Measurements from ENCODE around the gene VRK2. TPM values are rescaled to one million over a fixed set of nuclear protein-coding genes. Genes with fewer than 3 reads are reported as not detected.

VRK2 gene
- total RNA-seq, 2 experiments from 2014 or later = 17.7 to 18.3 TPM

DNA sequence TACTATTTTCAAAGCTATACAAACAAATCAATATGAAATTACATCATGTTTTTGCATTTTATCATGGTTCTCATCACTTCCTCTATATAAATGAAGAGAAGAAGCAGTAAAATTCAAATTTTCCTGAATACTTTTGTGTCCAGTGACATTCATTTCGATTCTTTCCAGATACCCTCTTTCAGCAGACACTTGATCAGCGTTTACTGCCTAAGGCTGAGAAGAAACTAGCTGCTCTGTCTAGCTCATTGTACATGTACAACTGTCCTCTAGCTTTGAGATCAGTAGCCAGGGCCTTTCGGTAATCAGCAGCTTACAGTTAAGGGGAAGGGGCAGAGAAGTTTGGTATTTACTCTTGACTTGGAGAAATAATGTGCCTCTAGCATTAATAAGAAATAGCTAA is 4.8 kb downstream of the VRK2 start:
- CTCF ChIA-PET = interaction anchor here (1.0 kb wide), 1 partner anchor 14 kb away, joined by 3 read pairs; no protein-coding TSS in a partner anchor

DNA sequence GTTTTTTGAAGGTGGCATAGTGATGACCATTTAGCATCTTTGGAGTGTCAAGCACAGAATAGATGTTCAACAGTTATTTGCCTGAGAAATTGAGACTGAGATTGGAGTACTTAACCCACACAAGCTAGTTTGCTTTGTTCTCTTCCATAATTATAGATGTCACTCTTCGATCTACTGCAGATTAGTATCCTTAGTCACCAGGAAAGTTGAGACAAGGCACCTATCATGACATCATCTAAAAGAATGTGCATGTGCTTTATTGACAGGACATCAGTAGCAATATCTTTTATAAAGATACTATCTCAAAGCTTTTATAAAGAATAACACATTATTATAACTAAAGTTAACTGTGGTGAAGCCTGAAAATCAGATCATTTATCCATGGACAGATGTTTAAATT is 6.4 kb downstream of the VRK2 start:
- ChIA-PET CTCF (no interaction called here), POLR2A (no interaction called here)
- Mint-ChIP-seq H3K9me3 (no peaks in the 10 kb centered on the region), H3K4me3 (no peak overlapping the region), H3K4me1 (ENCODE audit: low read depth) (peaks cover 20% of the 10 kb centered on the region), H3K27me3 (no peaks in the 10 kb centered on the region), H3K27ac (no peak overlapping the region), H3K36me3 (ENCODE audit: low read depth) (peaks cover 29% of the 10 kb centered on the region)
- DNase-seq = no peak
- no peak for ATAC-seq
- intact Hi-C loops (cut with micrococcal nuclease) = no loop called here
- TF ChIP-seq, protein P1, sequence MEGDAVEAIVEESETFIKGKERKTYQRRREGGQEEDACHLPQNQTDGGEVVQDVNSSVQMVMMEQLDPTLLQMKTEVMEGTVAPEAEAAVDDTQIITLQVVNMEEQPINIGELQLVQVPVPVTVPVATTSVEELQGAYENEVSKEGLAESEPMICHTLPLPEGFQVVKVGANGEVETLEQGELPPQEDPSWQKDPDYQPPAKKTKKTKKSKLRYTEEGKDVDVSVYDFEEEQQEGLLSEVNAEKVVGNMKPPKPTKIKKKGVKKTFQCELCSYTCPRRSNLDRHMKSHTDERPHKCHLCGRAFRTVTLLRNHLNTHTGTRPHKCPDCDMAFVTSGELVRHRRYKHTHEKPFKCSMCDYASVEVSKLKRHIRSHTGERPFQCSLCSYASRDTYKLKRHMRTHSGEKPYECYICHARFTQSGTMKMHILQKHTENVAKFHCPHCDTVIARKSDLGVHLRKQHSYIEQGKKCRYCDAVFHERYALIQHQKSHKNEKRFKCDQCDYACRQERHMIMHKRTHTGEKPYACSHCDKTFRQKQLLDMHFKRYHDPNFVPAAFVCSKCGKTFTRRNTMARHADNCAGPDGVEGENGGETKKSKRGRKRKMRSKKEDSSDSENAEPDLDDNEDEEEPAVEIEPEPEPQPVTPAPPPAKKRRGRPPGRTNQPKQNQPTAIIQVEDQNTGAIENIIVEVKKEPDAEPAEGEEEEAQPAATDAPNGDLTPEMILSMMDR (IDR thresholded peaks at IDR 0.05) = no peak

More for the DNA sequence above, 4.8 kb downstream of the VRK2 start:
- Mint-ChIP-seq H3K4me3 (no peak overlapping the region), H3K36me3 (ENCODE audit: low read depth) (peaks cover 27% of the 10 kb centered on the region), H3K27me3 (no peaks in the 10 kb centered on the region), H3K4me1 (ENCODE audit: low read depth) (peaks cover 24% of the 10 kb centered on the region), H3K9me3 (no peaks in the 10 kb centered on the region), H3K27ac (no peak overlapping the region)
- POLR2A ChIA-PET = no interaction called here
- TF ChIP-seq, protein P1 (IDR thresholded peaks at IDR 0.05) = no peak
- DNase-seq = no peak
- intact Hi-C loops (cut with micrococcal nuclease) = no loop called here
- ATAC-seq = no peak

DNA sequence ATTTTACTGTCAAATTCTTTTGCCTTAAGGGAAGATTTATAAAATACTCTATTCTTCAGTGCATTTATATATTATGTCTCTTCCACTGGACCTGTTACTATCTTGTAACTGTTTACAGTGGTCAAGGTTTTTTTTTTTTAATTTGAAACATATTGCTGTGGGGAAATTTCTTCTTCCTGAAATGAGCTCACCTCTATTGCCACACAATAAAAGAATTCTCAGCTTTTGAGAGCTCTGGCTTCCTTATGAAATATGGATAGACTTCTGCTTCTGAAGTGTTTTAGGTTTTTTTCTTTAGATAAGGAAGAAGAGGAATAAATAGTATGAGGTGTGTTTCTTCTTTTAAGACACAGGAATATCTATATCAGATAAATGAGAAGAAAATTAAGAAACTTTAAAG is 7.7 kb downstream of the VRK2 start:
- DNase-seq = no peak
- ATAC-seq = no peak
- TF ChIP-seq, protein P1 (IDR thresholded peaks at IDR 0.05) = no peak
- no peak overlapping the region for H3K27ac Mint-ChIP-seq
- no peaks in the 10 kb centered on the region for H3K27me3 Mint-ChIP-seq
- CTCF ChIA-PET = no interaction called here
- H3K9me3 Mint-ChIP-seq = no peaks in the 10 kb centered on the region
- peaks cover 8% of the 10 kb centered on the region for H3K4me1 Mint-ChIP-seq (ENCODE audit: low read depth)
- POLR2A ChIA-PET = interaction anchor here (1.3 kb wide), 1 partner anchor 8 kb away, joined by 5 read pairs; the partner anchor contains the start of gene VRK2
- intact Hi-C loops (cut with micrococcal nuclease) = no loop called here
- no peak overlapping the region for H3K4me3 Mint-ChIP-seq
- peaks cover 24% of the 10 kb centered on the region for H3K36me3 Mint-ChIP-seq (ENCODE audit: low read depth)

DNA sequence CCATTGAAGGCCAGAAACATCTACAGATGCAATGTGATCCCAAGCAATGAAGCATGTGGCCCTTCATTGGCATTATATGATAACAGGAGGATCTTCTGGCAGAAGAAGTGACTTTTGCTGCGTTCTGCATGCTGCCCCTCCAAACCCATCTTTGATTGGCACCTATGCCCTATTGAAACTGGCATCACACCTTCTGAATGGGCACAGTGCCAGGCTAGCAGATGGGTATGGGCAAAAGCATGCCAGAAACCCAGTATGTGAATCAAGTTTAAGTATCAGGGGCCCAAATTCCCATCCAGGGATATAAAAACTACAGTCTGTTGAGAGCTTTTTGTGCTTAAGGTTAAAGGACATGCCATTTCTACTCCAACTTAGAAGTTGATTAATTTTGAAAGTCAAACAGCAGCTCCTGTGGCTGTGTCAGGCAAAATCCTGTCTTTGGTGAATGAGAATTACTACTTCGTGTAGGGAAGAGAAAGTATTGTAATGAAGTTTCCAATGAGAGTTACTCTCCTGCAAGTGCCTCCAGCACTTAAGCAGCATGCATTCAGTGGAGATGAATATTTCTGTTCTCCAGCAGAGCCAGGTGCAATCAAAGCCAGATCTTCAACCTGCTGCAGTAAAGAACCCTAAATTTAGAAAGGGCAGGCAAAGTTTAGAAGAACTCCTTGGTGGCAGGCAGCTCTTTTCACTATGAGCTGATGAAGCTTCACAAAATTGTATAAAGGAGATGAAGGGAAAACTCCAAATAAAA is 8.6 kb downstream of the VRK2 start:
- H3K4me1 Mint-ChIP-seq (ENCODE audit: low read depth) = peaks cover 6% of the 10 kb centered on the region
- ChIA-PET POLR2A (interaction anchor here (1.3 kb wide), 1 partner anchor 9 kb away, joined by 5 read pairs; the partner anchor contains the start of gene VRK2), CTCF (no interaction called here)
- no peaks in the 10 kb centered on the region for H3K9me3 Mint-ChIP-seq
- ATAC-seq = no peak
- H3K36me3 Mint-ChIP-seq (ENCODE audit: low read depth) = peaks cover 21% of the 10 kb centered on the region
- no peak overlapping the region for H3K27ac Mint-ChIP-seq
- H3K27me3 Mint-ChIP-seq = no peaks in the 10 kb centered on the region
- no peak overlapping the region for H3K4me3 Mint-ChIP-seq
- intact Hi-C loops (cut with micrococcal nuclease) = no loop called here
- DNase-seq = no peak
- TF ChIP-seq, protein P1 (IDR thresholded peaks at IDR 0.05) = no peak

DNA sequence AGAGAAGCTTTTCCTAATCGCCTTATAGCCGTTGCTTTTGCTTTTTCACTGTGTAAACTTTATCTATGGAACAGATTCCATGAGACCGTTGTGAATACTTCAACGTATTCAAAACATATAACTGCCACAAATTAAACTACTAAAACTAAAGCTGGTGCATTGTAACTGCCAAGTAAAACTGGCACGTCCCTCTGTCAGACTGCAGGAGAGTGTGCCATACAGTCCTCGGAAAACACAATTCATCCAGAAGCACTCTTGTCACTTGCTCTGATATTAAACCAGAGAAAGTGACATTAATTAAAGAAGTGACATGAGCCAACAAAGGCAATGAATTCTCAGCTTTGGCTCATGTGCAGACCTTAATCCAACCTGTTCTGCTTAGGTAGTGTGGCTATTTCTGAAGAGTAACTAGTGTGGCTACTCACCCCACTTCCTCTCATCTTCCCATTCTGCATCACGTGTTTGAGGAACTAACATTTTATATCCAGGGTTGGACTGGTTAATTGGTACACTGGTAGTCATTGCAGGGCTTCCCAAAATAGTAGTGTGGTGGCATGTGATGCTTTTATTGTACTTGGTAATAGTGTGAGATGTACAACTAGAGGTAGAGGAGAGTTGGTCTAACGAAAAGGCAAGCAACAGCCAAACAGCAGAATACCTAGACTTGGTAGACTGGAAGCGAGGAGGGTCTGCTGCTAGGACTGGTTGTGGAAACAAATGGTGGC is 9.7 kb downstream of the VRK2 start:
- H3K27me3 Mint-ChIP-seq = no peaks in the 10 kb centered on the region
- no peaks in the 10 kb centered on the region for H3K9me3 Mint-ChIP-seq
- no peak overlapping the region for H3K27ac Mint-ChIP-seq
- ChIA-PET CTCF (no interaction called here), POLR2A (no interaction called here)
- H3K4me3 Mint-ChIP-seq = no peak overlapping the region
- DNase-seq = no peak
- intact Hi-C loops (cut with micrococcal nuclease) = no loop called here
- TF ChIP-seq, protein P1 (IDR thresholded peaks at IDR 0.05) = no peak
- ATAC-seq = no peak
- peaks cover 23% of the 10 kb centered on the region for H3K36me3 Mint-ChIP-seq (ENCODE audit: low read depth)
- peaks cover 6% of the 10 kb centered on the region for H3K4me1 Mint-ChIP-seq (ENCODE audit: low read depth)

Data from activated CD8-positive, alpha-beta T cell treated with anti-CD3 and anti-CD28 coated beads for 36 hours (primary cell).